GM21619 (cell line): ENCODE results near the gene CSNK1A1.
"Not testable (repeated sequence)": the region's sequence is repeated elsewhere in the genome, so short reads cannot be mapped to it uniquely, and the experiment has no call there.

Experiments
- ATAC-seq: cut with Tn5 transposase; IDR thresholded peaks from one replicate; pipeline ENCODE4 v1.9.1; 2021; ENCODE audit not compliant: unreplicated experiment

Gene CSNK1A1

DNA sequence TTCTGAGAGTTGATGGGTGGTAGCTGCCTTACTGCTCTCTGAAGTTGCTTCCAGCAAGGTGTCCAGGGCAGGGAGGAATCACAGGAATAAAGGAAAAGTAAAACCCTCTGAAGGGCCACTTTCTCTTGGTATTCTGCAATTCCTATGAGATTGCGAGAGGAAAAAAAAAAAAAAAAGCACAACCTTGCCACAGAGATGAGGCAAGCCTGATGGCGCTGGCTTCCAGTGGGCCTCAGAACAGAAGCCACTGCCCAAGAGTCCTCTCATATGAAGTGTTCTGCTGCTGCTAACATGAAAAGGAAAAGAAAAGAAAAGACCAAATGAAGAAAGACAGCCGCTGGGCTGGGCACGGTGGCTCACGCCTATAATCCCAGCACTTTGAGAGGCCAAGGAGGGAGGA, 91.3 kb downstream of the CSNK1A1 start:
- ATAC-seq = no peak

DNA sequence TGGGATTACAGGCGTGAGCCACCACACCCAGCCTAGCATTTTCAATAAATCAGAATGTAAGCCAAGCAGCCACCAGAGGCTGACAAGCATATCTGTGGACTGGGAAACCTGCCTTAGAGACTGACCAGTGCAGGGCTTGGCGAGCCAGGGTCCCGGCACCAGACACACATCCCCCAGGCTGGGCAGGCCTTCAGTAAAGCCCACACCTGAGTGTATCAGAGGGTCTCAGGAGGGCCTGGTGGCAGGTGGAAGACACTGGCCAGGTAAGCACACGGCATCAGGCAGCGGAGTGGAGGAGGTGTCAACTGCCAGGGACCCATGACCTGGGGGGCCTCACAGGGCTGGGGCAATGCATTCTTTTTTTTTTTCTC, 93.9 kb downstream of the CSNK1A1 start:
- no peak for ATAC-seq

DNA sequence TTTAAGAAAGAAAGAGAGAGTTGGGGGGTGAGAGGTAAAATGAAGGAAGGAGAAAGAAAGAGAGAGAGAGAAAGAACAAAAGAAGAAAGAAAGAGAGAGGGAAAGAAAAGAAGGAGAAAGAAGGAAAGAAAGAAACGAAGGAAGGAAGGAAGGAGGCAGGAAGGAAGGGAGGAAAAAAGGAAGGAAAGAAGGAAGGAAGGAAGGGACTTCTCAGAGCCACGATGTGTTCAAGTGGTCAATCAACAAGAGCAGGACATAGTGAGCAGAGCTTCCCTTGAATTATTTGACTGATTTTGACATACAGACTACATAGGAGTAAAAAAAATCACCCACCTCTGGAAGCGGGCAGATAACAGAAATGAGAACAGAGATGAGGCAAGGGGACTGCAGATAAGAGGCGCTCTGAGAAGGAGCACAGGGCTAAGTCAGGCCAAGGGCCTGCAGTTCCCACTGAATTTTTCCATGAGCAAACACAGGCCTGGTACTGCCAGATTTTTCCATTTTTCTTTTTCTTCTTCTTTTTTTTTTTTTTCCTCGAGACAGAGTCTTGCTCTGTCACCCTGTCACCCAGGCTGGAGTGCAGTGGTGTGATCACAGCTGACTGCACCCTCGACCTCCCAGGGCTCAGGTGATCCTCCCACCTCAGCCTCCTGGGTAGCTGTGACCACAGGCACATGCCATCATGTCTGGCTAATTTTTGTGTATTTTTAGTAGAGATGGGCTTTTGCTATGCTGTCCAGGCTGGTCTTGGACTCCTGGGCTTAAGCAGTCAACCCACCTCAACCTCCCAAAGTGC, 94.4 kb downstream of the CSNK1A1 start:
- no peak for ATAC-seq

DNA sequence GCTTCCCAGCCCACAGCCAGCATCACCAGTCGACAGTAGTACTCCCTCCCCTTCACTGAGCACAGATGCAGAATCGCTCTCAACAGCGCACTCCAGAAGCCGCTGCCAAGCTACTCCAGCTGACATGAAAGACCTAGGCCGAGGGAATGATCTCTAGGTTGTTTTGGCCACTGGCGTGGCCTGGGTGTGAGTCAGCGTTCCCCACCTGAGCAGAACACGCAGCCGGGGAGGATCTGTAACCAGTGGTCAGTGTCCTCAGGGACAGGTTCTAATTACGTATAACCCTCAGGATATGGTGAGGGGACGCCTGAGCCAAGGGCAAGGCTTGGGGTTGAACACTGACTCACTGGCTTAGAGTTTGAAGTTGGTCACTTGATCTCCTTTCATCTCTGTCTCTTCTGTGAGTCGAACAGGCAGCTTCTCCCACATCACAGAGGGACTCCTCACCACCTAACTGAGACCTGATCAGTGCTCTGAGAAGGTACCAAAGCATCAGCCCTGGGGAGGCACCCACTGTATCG, 95.3 kb downstream of the CSNK1A1 start:
- no peak for ATAC-seq

DNA sequence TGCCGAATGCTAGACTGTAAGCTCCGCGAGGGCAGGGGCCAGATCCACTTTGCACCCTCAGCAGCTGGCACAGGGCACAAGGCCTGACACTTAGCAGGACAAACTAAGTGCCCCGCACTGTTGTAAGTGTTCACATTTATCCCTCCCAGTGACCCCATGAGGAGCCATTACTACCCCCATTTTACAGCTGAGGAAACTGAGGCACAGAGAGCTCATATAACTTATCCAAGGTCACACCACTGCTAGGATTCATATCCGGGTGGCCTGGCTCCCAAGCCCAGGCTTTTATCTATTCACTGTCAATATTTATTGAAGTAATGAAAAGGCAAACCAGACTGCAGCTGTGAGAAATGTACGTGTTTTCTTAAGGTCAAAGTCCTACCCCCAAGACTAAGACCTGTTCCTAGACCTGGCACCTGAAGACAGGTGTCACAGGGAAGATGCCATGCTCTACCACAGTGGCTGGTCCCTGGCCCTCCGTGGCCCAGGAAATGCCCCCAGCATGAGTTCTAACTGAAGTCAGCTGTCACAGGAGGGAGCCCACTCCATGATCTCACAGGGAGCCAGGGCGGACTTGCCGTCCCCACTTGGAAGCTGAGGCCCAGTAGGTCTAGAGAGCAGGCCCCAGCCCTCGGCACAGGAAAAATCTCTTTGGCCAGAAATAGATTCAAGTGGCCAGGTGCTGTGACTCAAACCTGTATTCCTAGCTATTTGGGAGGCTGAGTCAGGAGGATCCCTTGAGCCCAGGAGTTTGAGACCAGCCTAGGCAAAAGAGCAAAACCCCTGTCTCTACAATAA, 97.4 kb downstream of the CSNK1A1 start:
- ATAC-seq = no peak

DNA sequence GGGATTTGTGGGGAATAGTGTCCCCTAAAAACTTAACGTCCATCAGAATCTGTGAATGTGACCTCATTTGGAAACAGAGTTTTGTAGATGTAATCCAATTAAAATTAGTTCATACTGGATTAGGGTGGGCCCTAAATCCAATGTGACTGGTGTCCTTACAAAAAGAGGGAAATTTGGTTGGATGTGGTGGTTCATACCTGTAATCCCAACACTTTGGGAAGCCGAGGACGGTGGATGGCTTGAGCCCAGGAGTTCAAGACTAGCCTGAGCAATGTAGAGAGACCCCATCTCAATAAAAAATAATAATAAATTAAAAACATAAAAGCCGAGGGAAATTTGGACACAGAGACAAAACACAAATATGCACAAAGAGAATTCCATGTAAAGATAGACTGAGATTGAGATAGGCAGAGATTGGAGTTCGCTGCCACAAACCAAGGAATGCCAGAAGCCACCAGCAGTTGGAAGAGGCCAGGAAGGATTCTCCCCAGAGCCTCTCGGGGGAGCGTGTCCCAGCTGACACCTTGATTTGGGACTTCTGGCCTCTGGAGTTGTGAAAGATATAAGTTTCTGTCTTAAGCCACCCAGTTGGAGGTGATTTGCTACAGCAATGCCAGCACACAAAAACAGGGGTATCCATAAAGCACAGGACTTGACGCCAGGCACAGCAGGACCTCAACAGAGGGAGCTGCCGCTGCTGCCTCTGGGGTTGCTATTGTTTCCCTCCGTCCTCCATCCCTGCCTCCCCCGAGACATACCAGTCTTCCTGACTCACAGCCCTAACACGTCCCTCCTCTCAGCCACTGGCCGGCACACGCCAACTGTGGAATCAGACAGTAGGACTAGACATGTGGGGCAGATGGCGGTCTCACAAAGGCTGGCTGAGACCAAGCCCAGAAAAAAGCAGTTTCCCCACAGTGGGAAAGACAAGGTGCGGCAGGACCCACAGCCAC, 98.3 kb downstream of the CSNK1A1 start:
- ATAC-seq = no peak

DNA sequence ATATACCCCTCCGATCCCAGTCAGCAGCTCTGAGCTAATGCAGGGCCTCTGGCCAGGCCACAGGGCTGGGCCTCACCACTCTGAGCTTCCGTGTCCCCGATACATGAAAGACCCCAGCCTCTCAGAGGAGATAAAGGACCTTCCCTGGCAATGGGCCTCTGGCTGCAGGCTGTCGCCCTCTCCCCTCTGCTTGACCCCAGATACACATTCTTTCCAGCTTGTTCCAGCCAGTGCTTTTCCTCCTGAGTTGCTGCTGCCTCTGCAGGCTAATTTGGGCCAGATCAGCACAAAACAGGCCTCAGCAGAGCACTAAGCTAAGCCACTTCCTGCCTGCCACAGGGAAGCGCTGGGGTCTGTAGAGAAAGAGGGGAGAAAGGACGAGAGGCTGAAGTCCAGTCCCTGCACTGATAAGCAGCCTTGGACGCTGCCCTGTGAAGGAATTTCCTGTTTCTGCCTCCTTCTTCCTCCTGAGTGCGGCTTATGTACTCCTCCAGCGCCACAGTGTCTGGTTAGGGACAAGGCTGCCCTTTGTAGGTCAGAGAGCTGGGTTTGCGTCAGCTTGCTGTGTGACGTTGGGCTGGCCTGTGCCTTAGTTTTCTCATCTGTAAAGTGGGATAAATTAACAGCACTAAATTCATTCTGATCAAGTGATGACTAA, 99.1 kb downstream of the CSNK1A1 start:
- no peak for ATAC-seq

DNA sequence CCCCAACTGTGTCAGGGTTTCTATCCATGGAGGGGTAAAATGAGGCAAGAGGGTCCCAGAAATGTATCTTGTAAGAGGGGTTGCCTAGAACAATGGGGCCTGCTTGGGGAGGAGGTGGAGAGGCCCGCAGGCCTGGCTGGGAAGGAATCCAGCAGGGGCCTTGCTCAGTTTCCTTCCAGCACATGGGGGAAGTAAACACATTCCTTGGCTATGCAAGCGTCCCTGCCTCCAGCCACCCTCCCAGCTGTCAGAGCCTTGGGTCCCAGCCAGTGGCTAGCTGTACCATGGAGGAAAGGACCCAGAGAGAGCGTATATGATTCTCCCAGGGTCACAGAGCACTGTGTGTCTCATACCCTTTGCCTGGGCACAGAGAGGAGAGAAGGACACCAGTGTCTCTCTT, 101.0 kb downstream of the CSNK1A1 start:
- no peak for ATAC-seq

DNA sequence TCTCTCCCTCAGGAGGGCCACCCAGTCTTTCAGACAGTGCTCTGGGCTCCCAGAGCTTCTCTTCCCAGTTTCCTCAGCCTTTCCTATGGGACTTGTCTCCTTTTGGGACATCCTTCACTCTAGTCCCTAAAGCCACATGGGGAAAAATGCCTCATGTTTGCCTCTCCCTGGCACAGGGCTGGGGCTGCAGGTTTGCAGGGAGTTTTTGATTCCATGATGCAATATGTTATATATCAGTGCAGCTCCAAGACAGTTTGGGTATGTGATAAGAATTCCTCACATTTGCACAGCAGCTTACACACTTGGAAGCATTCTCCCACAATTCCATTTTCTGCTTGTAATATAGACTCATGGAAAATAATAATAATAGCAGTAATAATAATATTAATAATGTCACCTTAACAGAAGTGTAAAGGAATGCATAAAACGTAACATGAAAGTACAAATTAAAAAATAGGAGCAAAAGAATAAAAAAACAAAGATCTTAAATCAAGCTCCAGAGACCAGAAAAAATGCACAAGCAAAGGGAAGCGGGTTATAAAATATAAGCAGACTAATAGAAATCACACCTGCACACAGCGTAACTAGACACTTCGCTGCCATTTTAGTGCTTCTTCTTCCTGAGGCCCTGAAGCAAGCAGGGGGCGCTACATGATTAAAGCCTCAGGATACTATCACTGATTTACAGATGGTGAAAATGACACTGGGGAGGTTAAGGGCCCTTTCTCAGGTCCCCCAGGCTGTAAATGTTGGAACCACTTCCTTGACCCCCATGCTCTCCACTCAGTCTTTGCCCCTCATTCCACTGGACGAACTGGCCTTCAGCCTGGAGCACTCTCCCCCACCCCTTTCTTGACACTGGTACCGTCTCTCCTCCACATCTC, 102.2 kb downstream of the CSNK1A1 start:
- ATAC-seq = no peak

DNA sequence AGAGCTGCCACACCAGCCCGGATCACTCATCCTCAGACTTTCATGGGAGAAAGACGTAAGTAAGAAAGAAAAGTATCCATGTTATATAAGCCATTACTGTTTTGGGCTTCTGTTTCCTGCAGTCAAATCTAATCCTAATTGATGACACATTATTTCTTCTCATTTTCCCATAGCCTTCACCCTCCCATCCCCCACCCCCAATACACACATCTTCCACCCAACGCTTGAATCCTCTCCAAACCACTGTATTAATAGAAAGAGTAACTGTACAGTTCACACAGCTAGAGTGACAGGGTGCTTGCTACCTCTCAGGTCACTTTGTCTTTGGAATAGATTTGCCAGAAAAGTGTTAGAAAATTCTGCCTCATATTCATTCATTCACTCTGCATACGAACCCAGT, 102.8 kb downstream of the CSNK1A1 start:
- ATAC-seq = no peak

DNA sequence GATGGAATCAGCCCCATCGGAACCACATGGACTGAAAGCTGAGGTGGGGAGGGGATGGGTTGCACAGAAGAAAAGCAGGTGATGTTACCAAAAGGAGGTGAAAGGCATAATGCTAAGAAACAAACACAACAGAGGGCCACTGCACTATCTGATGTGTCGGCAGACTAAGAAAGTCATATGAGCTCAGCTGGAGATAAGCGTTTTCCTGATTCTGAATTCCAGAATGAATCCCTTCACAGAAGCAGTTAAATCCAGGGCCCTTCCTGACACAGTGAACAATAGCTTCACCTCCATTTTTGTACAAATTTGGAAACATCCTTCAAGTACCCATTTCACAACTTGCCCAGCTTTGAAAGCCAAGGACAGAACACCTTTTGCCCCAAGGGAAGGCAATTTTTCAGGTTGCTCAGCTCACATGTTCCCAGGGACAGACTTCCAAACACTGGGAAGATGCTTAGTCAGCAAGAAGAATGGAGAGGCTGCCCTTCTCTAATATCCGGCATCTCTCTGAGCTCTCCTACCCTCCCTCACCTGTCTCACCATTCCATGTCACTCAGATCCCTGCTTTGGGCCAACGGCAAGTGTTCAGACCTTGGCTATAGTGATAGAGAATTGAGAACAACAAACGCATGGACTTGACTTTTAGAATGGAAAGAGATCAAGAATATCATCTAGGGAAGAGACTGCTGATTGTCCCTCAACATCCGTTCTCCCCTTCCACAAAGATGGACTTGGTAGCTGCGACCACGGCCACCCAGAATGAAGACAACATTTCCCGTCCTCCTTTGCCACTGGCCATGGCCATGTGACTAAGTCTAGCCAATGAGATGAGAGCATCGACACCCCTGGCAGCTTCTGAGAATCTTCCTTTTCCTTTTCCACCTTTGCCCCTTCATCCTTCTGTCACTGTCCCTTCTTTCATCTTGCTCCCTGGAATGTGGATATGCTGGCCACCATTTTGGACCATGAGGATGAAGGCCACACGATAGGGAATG, 103.6 kb downstream of the CSNK1A1 start:
- ATAC-seq = no peak

DNA sequence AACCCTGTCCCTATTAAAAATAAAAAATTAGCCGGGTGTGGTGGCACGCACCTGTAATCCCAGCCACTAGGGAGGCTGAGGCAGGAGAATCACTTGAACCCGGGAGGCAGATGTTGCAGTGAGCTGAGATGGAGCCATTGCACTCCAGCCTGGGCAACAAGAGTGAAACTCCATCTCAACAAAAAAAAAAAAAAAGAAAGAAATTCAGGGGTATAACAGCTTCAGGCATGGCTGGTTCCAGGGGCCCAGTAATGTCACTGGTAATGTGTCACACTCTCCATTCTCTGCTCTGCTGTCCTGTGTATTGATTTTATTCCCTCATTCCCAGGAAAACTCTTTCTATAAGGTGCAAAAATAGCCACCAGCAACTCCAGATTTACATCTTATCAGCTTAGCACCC, 104.4 kb downstream of the CSNK1A1 start:
- not testable (repeated sequence) for ATAC-seq

DNA sequence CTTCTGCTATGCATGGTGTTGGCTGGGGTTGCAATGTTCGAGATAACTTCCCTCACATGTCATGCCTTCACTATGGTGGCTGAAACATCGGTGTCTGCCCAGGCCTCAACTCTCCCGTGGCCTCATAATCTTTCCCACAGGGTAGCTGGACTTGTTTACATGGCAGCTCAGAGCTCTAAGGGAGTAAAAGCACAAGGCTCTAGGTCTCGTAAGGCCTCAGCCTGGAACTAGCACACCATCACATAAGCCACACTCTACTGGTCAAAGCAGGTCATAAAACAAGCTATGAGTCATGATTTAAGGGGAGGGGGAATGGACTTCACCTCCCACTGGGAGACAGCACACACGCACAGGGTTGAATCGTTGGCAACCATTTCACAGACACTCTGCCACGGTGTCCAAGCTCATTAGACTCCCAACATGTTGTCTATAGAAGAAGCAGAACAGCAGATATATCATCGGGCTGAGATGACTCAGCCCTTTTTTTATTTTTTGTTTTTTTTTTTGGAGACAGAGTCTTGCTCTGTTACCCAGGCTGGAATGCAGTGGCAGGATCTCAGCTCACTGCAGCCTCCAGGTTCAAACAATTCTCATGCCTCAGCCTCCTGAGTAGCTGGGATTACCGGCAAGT, 105.4 kb downstream of the CSNK1A1 start:
- no peak for ATAC-seq

DNA sequence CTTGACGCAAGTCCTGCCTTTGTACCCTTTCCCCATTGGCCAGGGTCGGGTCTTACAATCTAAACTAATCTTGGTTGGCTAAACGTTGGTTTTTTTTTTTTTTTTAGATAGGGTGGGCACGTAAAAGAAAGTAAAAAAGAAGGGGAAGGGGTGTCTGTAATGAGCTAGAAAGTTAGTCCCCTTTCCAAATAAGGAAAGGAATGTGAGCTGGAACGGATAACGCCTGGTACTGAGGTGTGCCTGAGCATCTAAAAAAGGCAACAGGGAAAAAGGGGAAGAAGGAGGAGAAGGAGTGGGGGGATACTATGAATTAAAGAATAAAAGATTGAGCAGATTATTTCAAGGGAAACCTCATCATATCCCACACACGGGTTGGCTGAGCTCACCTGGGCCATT, 105.9 kb downstream of the CSNK1A1 start:
- ATAC-seq = no peak

DNA sequence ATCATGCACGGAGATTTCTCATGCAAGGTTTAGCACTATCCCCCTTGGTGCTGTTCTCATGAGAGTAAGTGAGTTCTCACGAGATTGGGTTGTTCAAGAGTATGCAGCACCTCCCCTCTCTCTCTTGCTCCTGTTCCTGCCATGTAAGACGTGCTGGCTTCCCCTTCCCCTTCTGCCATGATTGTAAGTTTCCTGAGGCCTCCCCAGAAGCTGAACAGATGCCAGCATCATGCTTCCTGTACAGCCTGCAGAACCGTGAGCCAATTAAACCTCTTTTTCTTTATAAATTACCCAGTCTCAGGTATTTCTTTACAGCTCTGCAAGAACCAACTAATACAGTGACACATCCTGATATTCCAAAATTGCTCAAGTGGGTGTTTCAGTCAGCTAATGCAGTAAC, 106.8 kb downstream of the CSNK1A1 start:
- ATAC-seq = not testable (repeated sequence)

DNA sequence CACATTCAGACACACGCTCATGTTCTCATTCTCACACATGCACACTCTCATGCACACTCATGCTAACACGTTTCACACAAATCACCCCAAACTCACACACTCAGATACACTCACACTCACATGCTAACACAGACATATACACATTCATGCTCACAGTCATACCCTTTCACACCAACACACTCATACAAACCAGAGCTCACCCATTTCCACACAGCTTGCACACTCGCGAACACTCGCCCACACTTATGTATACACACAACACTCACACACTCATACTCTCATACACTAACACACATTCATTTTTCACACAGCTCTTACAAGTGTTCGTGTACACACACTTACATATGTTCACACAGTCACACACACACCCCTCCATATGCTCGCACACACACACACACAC, 108.0 kb downstream of the CSNK1A1 start:
- ATAC-seq = no peak

DNA sequence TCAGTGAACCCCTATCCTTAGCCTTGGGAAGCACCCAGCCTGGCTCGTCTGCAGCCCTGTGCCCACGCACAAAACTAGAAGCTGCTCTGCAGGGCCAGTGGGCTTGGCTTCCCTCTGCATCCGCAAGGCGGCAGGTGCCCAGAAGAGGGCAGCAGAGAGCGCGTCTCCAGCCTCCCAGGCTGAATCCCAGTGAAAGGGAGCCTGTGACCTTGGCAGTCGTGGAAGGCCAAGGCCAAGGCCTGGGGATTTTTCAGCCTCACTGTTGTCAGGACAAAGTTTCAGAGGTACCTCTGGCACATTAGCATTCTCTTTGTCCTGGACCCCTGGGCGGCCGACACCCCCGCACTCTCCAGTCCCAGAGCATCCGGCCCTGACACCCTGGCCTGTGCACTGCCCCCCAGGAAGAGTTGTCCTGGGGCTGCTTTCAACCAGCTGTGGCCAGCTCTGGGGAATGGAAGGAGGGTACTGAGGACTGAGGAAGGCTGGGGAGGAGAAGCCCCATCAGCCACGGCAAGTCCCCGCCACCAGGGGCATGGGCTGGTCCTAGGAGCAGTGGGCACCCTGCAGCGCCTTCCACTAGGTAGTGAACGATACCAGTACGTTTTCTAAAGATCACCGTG, 108.6 kb downstream of the CSNK1A1 start:
- ATAC-seq = peak; percentile 58
